K562 (cell line): ENCODE data around the gene NMRK2. TPM values are rescaled to one million over a fixed set of nuclear protein-coding genes. Genes with fewer than 3 reads are reported as not detected.

Source experiments
- CBX1 ChIP-seq: sonication (generic); IDR thresholded peaks from 2 replicates; pipeline ENCODE4 v1.6.1; 2016; ENCODE audit warnings: antibody characterized with exemption, low read depth, mild to moderate bottlenecking
- CHAMP1 ChIP-seq: fragments of 450-650 bp; IDR thresholded peaks from 2 replicates; pipeline ENCODE4 v1.6.1; 2016; ENCODE audit warnings: mild to moderate bottlenecking
- COPS2 ChIP-seq: fragments of 450-650 bp; conservative IDR thresholded peaks from 2 replicates; pipeline ENCODE4 v1.6.1; 2016; ENCODE audit warnings: mild to moderate bottlenecking, moderate library complexity
- FIP1L1 ChIP-seq: fragments of 200-400 bp; formaldehyde crosslinking; IDR thresholded peaks from 2 replicates; pipeline ENCODE4 v1.6.1; 2018; ENCODE audit warnings: mild to moderate bottlenecking, low read depth, low read length; ENCODE audit not compliant: poor library complexity, severe bottlenecking
- FOXA1 ChIP-seq: fragments of 450-650 bp; IDR thresholded peaks from 2 replicates; pipeline ENCODE4 v1.6.1; 2016; ENCODE audit warnings: mild to moderate bottlenecking, borderline replicate concordance
- GTF2B ChIP-seq: IDR thresholded peaks from 2 replicates; pipeline ENCODE4 v1.6.1; 2011; ENCODE audit not compliant: insufficient read length; ENCODE audit errors: extremely low read depth
- IRF9 ChIP-seq: fragments of 450-650 bp; IDR thresholded peaks from 2 replicates; pipeline ENCODE4 v1.6.1; 2016; ENCODE audit warnings: missing biosample characterization, missing genetic modification characterization
- MTF1 ChIP-seq: fragments of 250-450 bp; sonication (Bioruptor Pico); IDR thresholded peaks from 2 replicates; pipeline ENCODE4 v1.9.0; 2021; ENCODE audit warnings: moderate library complexity, mild to moderate bottlenecking, inconsistent platforms, borderline replicate concordance
- POLR2AphosphoS2 ChIP-seq: IDR thresholded peaks from 2 replicates; pipeline ENCODE4 v1.6.1; 2012; ENCODE audit warnings: low read length, improper control_type of control experiment
- ZFP36 ChIP-seq: fragments of 150-350 bp; IDR thresholded peaks from 2 replicates; pipeline ENCODE4 v1.6.1; 2018; ENCODE audit warnings: low read length, low read depth; ENCODE audit not compliant: partially characterized antibody
- ZNF175 ChIP-seq: fragments of 200-800 bp; sonication (Bioruptor generic); IDR thresholded peaks from 2 replicates; pipeline ENCODE4 v1.6.1; 2016; ENCODE audit warnings: low read depth, mild to moderate bottlenecking, missing genetic modification characterization, missing compliant biosample characterization
- ZNF232 ChIP-seq: sonication (generic); formaldehyde crosslinking; IDR thresholded peaks from 2 replicates; pipeline ENCODE4 v1.8.0; 2022; ENCODE audit warnings: mild to moderate bottlenecking, missing genetic modification reagents
- ZNF384 ChIP-seq: IDR thresholded peaks from 2 replicates; pipeline ENCODE4 v1.6.1; 2012; ENCODE audit warnings: low read depth, low read length, improper control_type of control experiment
- ZZZ3 ChIP-seq: fragments of 450-650 bp; IDR thresholded peaks from 2 replicates; pipeline ENCODE4 v1.6.1; 2016; ENCODE audit warnings: antibody characterized with exemption, mild to moderate bottlenecking, moderate library complexity
- polyA plus RNA-seq, 8 experiments: library from polyadenylated mRNA; depleted of rRNA in 4 of 8; stranded (reverse) in 5 of 8; unstranded in 3 of 8; fragments of >200 nt; fragmentation: Nextera tagmentation in 2 of 8; fragmentation: Illumina TruSeq in 1 of 8; extraction: Ambion mirVana in 2 of 8; extraction: Trizol in 1 of 8; gene quantifications; 2 replicates each; pipeline versions ENCODE4 v1.2.1 to v1.2.3, GENCODE V29; 2011 to 2014; ENCODE audit warnings: inconsistent platforms in 1 of 8, missing spikeins in 1 of 8
- total RNA-seq, 7 experiments: library from RNA; depleted of rRNA in 6 of 7; stranded (reverse); fragments of >200 nt in 6 of 7; fragmentation: Illumina TruSeq in 2 of 7; extraction: Trizol in 2 of 7; gene quantifications; 2 replicates each; pipeline versions ENCODE4 v1.2.1 to v1.2.3, GENCODE V29; 2011 to 2021; ENCODE audit warnings: low replicate concordance in 1 of 7
- TF ChIP-seq, protein P1 (sequence below): sonication (generic); formaldehyde crosslinking; IDR thresholded peaks from 2 replicates; pipeline ENCODE4 v1.8.0; 2022; ENCODE audit warnings: mild to moderate bottlenecking, missing genetic modification reagents, borderline replicate concordance
- TF ChIP-seq, protein P2 (sequence below): sonication (generic); formaldehyde crosslinking; IDR thresholded peaks from 2 replicates; pipeline ENCODE4 v1.9.0; 2022; ENCODE audit warnings: mild to moderate bottlenecking, missing genetic modification reagents

NMRK2 gene
- total and polyA plus RNA-seq, 9 of the 15 experiments (the other 6 are each of a cell fraction or from before 2014, with no cell fraction given): not detected

DNA sequence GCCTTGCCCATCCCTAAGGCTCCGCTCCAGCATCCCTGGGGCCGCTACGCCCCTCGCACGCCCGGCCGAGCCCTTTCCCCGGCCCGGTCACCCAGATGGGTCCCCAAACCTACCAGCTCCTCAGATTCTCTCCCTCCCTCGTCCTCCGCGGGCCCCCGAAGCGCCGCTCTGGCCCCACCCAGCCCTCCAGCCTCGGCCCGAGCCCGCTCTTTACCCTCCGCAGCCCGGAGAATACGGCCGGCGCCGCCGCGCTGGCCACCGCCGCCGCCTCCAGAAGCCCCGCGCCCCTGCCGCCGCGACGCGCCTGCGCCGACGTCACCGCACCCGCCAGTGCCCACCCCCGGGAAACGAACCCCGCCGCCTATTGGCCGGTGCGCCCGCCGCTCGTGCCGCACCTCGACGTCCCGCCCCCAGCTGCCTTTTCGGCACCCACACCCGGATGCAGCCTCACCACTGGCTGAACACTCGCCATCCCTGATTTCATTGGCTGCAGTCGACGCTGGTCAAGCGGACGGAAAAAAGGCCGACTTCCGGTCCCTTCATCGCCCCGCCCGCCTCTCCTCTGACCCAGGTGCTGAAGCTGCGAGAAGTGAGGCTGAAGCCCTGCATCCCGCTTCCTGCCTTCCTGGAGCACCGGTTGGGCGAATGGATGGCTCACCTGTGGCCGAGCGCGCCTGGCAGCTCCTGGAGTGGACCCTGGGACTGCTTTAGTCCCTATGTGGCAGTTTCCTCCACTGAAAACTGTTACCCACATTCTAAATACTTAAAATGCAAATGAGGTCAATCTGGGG is 38.1 kb downstream of the NMRK2 start, which contains the start of gene DAPK3 (continued):
- TF ChIP-seq CHAMP1 (no peak), ZNF175 (CRISPR knock-in tag) (no peak), GTF2B (no peak), FIP1L1 (peak; percentile 28), COPS2 (no peak), ZNF232 (CRISPR knock-in tag) (0 out of 2 replicates have a peak, but pooled peaks have one; percentile 60), POLR2AphosphoS2 (peak; percentile 80), ZFP36 (no peak), FOXA1 (no peak), IRF9 (tag) (no peak), ZNF384 (peak; percentile 64; the same call in 1 of the 2 replicates), CBX1 (no peak), ZZZ3 (no peak), MTF1 (CRISPR knock-in tag) (no peak)
- TF ChIP-seq, protein P1, sequence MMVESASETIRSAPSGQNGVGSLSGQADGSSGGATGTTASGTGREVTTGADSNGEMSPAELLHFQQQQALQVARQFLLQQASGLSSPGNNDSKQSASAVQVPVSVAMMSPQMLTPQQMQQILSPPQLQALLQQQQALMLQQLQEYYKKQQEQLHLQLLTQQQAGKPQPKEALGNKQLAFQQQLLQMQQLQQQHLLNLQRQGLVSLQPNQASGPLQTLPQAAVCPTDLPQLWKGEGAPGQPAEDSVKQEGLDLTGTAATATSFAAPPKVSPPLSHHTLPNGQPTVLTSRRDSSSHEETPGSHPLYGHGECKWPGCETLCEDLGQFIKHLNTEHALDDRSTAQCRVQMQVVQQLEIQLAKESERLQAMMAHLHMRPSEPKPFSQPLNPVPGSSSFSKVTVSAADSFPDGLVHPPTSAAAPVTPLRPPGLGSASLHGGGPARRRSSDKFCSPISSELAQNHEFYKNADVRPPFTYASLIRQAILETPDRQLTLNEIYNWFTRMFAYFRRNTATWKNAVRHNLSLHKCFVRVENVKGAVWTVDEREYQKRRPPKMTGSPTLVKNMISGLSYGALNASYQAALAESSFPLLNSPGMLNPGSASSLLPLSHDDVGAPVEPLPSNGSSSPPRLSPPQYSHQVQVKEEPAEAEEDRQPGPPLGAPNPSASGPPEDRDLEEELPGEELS (CRISPR knock-in tag): no peak
- TF ChIP-seq, protein P2, sequence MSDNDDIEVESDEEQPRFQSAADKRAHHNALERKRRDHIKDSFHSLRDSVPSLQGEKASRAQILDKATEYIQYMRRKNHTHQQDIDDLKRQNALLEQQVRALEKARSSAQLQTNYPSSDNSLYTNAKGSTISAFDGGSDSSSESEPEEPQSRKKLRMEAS: no peak; the same call in 1 of the 2 replicates
